Panc1 (cell line): ENCODE results near the gene ATOH8. TPM values are rescaled to one million over a fixed set of nuclear protein-coding genes. Genes with fewer than 3 reads are reported as not detected.

Source experiments
- ATAC-seq: fragments of 200-7000 bp; cut with Tn5 transposase; 2 replicates; pipeline ENCODE4 v1.9.1; 2020; ENCODE audit warnings: mild to moderate bottlenecking, moderate library complexity
- BruUV-seq: library from RNA; stranded (reverse); fragments of 400-500 nt; replicated peaks from 2 replicates; lab custom pipeline; 2021; lab: Mats Ljungman, UMichigan
- CTCF ChIA-PET: fragments of 300-600 bp; sonication (Branson Sonifier 250); formaldehyde crosslinking; loops from one replicate; lab custom pipeline; 2022; ENCODE audit warnings: antibody characterized with exemption; lab: Charles Lee
- POLR2A ChIA-PET: fragments of 300-600 bp; sonication (Branson Sonifier 250); formaldehyde crosslinking; loops from one replicate; lab custom pipeline; 2022; ENCODE audit warnings: antibody characterized with exemption; lab: Charles Lee
- DNase-seq: peaks from one replicate; pipeline ENCODE4 v3.0.0-alpha.2; 2010; ENCODE audit warnings: low read depth, low spot score
- H3K27ac ChIP-seq: 2 replicates; pipeline ENCODE4 v1.5.1; 2011; ENCODE audit warnings: mild to moderate bottlenecking, low read length, inconsistent platforms
- H3K27me3 ChIP-seq: fragments of 200-500 bp; sonication (Bioruptor generic); 2 replicates; pipeline ENCODE4 v1.6.0; 2014; ENCODE audit warnings: low read length, inconsistent platforms; ENCODE audit not compliant: control insufficient read depth, insufficient read depth
- H3K36me3 ChIP-seq: fragments of 200-500 bp; sonication (Bioruptor generic); 2 replicates; pipeline ENCODE4 v1.5.1; 2014; ENCODE audit warnings: inconsistent platforms, mild to moderate bottlenecking, low read length, moderate library complexity; ENCODE audit not compliant: control insufficient read depth, insufficient read depth
- H3K4me1 ChIP-seq: 2 replicates; pipeline ENCODE4 v1.5.1; 2011; ENCODE audit warnings: inconsistent platforms, mild to moderate bottlenecking, low read length, moderate library complexity; ENCODE audit not compliant: control insufficient read depth, insufficient read depth
- H3K4me3 ChIP-seq, 2 experiments: 2 replicates each; pipeline ENCODE4 v1.5.1; 2011 to 2012; ENCODE audit warnings: low read depth in 2 of 2, low read length in 2 of 2, mild to moderate bottlenecking in 2 of 2, inconsistent platforms in 1 of 2, moderate library complexity in 1 of 2
- H3K9me3 ChIP-seq: fragments of 200-500 bp; sonication (Bioruptor generic); 2 replicates; pipeline ENCODE4 v1.5.1; 2014; ENCODE audit warnings: low read depth, mild to moderate bottlenecking, inconsistent platforms, low read length, moderate library complexity; ENCODE audit not compliant: control insufficient read depth, insufficient read depth
- POLR2AphosphoS5 ChIP-seq: IDR thresholded peaks from 2 replicates; pipeline ENCODE4 v1.6.1; 2012; ENCODE audit warnings: mild to moderate bottlenecking, low read depth, low read length, moderate library complexity
- SIN3A ChIP-seq: IDR thresholded peaks from 2 replicates; pipeline ENCODE4 v1.6.1; 2012; ENCODE audit warnings: low read depth, mild to moderate bottlenecking, low read length, moderate library complexity, borderline replicate concordance; ENCODE audit not compliant: insufficient read depth
- TCF7L2 ChIP-seq: IDR thresholded peaks from 2 replicates; pipeline ENCODE4 v1.6.1; 2011; ENCODE audit warnings: mild to moderate bottlenecking, low read depth, low read length, inconsistent platforms
- in situ Hi-C: cut with HindIII; loops from 2 replicates; pipeline ENCODE4 v1.10.0; 2016; ENCODE audit warnings: low sequenced_read_pairs, low pct_unique_long_range_greater_than_20kb
- intact Hi-C: fragments of 100-400 bp; cut with micrococcal nuclease; formaldehyde crosslinking; loops from one replicate; pipeline ENCODE4 v1.10.0; 2022; ENCODE audit not compliant: unreplicated experiment
- total RNA-seq: library from RNA; stranded (reverse); gene quantifications from one replicate; pipeline ENCODE4 v1.2.1, GENCODE V29; 2021; ENCODE audit not compliant: unreplicated experiment
- TF ChIP-seq, protein P1 (sequence below), 2 experiments: IDR thresholded peaks; 2 replicates each; pipeline ENCODE4 v1.6.1; 2011 to 2012; ENCODE audit warnings: low read depth in 2 of 2, control low read depth in 1 of 2, low read length in 1 of 2, mild to moderate bottlenecking in 1 of 2, moderate library complexity in 1 of 2; ENCODE audit not compliant: insufficient read depth in 1 of 2
- TF ChIP-seq, protein P2 (sequence below): fragments of 450-650 bp; IDR thresholded peaks from 2 replicates; pipeline ENCODE4 v1.5.1; 2017; ENCODE audit warnings: mild to moderate bottlenecking

ATOH8 gene
- total RNA-seq, 1 experiment from 2014 or later: 3.8 TPM

DNA sequence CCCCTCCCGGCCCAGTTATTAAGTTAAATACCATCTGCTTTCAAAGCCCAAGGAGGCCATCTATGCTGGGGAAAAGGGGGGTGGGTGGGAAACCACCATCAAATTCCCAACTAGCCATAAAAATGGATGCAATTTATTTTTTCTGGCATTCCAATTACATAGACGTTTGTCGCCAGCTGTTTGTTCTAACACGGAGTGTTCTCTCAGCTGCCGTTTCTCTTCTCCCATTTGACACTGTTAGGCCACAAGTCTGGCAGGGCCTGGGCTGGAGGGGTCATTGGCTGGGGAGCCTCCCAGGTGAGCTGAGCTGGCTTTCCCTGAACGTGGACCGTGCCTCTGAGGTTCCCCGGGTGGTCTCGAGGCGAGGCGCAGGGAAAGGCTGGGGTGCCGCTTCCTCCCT is 16.6 kb downstream of the ATOH8 start:
- no peaks in the 10 kb centered on the region for H3K9me3 ChIP-seq
- no TSS peak for BruUV-seq
- intact Hi-C loops (no loop called here), in situ Hi-C loops (no loop called here)
- no peaks in the 10 kb centered on the region for H3K27me3 ChIP-seq
- no peak for DNase-seq
- no peaks in the 10 kb centered on the region for H3K36me3 ChIP-seq
- no peak overlapping the region for H3K4me3 ChIP-seq
- ATAC-seq: no peak
- peak overlapping the region; percentile 82 for H3K27ac ChIP-seq
- TF ChIP-seq, protein P1, sequence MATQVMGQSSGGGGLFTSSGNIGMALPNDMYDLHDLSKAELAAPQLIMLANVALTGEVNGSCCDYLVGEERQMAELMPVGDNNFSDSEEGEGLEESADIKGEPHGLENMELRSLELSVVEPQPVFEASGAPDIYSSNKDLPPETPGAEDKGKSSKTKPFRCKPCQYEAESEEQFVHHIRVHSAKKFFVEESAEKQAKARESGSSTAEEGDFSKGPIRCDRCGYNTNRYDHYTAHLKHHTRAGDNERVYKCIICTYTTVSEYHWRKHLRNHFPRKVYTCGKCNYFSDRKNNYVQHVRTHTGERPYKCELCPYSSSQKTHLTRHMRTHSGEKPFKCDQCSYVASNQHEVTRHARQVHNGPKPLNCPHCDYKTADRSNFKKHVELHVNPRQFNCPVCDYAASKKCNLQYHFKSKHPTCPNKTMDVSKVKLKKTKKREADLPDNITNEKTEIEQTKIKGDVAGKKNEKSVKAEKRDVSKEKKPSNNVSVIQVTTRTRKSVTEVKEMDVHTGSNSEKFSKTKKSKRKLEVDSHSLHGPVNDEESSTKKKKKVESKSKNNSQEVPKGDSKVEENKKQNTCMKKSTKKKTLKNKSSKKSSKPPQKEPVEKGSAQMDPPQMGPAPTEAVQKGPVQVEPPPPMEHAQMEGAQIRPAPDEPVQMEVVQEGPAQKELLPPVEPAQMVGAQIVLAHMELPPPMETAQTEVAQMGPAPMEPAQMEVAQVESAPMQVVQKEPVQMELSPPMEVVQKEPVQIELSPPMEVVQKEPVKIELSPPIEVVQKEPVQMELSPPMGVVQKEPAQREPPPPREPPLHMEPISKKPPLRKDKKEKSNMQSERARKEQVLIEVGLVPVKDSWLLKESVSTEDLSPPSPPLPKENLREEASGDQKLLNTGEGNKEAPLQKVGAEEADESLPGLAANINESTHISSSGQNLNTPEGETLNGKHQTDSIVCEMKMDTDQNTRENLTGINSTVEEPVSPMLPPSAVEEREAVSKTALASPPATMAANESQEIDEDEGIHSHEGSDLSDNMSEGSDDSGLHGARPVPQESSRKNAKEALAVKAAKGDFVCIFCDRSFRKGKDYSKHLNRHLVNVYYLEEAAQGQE (IDR thresholded peaks at IDR 0.05; ENCODE audit: insufficient read depth in 1 of 2, low read depth in 2 of 2, low read length in 1 of 2): no peak
- TF ChIP-seq POLR2AphosphoS5 (no peak), TCF7L2 (no peak), SIN3A (no peak)
- TF ChIP-seq, protein P2, sequence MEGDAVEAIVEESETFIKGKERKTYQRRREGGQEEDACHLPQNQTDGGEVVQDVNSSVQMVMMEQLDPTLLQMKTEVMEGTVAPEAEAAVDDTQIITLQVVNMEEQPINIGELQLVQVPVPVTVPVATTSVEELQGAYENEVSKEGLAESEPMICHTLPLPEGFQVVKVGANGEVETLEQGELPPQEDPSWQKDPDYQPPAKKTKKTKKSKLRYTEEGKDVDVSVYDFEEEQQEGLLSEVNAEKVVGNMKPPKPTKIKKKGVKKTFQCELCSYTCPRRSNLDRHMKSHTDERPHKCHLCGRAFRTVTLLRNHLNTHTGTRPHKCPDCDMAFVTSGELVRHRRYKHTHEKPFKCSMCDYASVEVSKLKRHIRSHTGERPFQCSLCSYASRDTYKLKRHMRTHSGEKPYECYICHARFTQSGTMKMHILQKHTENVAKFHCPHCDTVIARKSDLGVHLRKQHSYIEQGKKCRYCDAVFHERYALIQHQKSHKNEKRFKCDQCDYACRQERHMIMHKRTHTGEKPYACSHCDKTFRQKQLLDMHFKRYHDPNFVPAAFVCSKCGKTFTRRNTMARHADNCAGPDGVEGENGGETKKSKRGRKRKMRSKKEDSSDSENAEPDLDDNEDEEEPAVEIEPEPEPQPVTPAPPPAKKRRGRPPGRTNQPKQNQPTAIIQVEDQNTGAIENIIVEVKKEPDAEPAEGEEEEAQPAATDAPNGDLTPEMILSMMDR: no peak
- H3K4me1 ChIP-seq: peaks cover 84% of the 10 kb centered on the region
- ChIA-PET POLR2A (no interaction called here), CTCF (interaction anchor here (0.6 kb wide), 1 partner anchor 34 kb away, joined by 3 read pairs; no protein-coding TSS in a partner anchor)

DNA sequence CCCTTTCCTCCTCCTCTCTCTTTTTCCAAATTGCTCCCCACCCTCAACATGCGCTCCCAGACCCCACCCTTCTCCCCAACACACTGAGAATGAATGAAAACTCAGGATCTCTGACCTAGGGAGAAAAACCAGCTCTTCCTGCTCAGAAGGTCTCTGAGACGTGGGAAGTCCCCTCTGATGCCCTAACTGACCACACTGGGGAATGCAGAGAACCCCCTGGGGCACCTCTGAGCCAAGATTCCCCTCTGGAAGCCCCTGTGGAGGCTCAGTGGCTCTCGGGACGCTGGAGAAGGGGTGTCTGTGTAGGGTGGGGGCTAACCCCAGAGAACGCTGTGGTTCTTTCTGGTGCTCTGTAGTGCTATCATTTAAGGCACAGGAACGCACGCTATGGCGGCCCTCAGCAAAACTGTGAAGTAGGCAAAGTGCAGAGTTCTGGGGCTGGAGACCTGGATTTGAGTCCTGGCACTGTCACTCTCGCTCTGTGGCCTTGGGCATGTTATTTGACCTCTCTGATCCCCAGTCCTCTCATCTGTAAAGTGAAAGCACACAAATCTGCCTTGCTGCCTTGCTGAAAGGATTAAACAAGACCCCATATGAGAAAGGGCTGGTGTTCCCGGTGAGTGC is 17.1 kb downstream of the ATOH8 start:
- Histone ChIP-seq H3K4me1 (peaks cover 79% of the 10 kb centered on the region), H3K27me3 (no peaks in the 10 kb centered on the region), H3K27ac (peak overlapping the region; percentile 82), H3K9me3 (no peaks in the 10 kb centered on the region), H3K36me3 (no peaks in the 10 kb centered on the region), H3K4me3 (no peak overlapping the region)
- intact Hi-C loops: no loop called here
- TF ChIP-seq POLR2AphosphoS5 (no peak), TCF7L2 (no peak), SIN3A (no peak)
- TF ChIP-seq, protein P2: no peak
- TF ChIP-seq, protein P1 (IDR thresholded peaks at IDR 0.05; ENCODE audit: insufficient read depth in 1 of 2, low read depth in 2 of 2, low read length in 1 of 2): no peak
- DNase-seq (no peak), ATAC-seq (no peak)
- ChIA-PET POLR2A (no interaction called here), CTCF (interaction anchor here (0.6 kb wide), 1 partner anchor 33 kb away, joined by 3 read pairs; no protein-coding TSS in a partner anchor)
- in situ Hi-C loops: no loop called here
- BruUV-seq: no TSS peak
